GM12878 (cell line): ENCODE data around the gene NDUFB2. TPM values are rescaled to one million over a fixed set of nuclear protein-coding genes. Genes with fewer than 3 reads are reported as not detected.

Source experiments
- KAT2A ChIP-seq: conservative IDR thresholded peaks from 2 replicates; pipeline ENCODE4 v1.6.1; 2011; ENCODE audit warnings: low read depth, low read length; ENCODE audit not compliant: control insufficient read depth
- KDM1A ChIP-seq: fragments of 200-600 bp; sonication (generic); IDR thresholded peaks from 2 replicates; pipeline ENCODE4 v1.6.1; 2016; ENCODE audit warnings: borderline replicate concordance
- POU2F2 ChIP-seq: IDR thresholded peaks from 3 replicates; pipeline ENCODE4 v1.6.1; 2011; ENCODE audit warnings: low read depth, mild to moderate bottlenecking, low read length, borderline replicate concordance
- RBBP5 ChIP-seq: fragments of 200-600 bp; sonication (generic); conservative IDR thresholded peaks from 2 replicates; pipeline ENCODE4 v1.6.1; 2016
- ZBTB4 ChIP-seq: fragments of 450-650 bp; formaldehyde crosslinking; IDR thresholded peaks from 2 replicates; pipeline ENCODE4 v1.4.0; 2022; ENCODE audit warnings: mild to moderate bottlenecking, moderate library complexity
- ZBTB40 ChIP-seq: fragments of 450-650 bp; IDR thresholded peaks from 2 replicates; pipeline ENCODE4 v1.6.1; 2016; ENCODE audit warnings: mild to moderate bottlenecking, moderate library complexity, borderline replicate concordance
- polyA plus RNA-seq, 11 experiments: library from polyadenylated mRNA; depleted of rRNA in 4 of 11; unstranded in 6 of 11; stranded (reverse) in 5 of 11; fragments of >200 nt; fragmentation: Nextera tagmentation in 4 of 11; fragmentation: Illumina TruSeq in 1 of 11; extraction: Ambion mirVana in 4 of 11; extraction: Trizol in 1 of 11; gene quantifications; 1 replicate in 1 of 11; 2 replicates in 10 of 11; pipeline versions ENCODE4 v1.2.1 to v1.2.3, GENCODE V29; 2011 to 2016; ENCODE audit warnings: inconsistent platforms in 2 of 11, missing spikeins in 2 of 11, low read depth in 1 of 11
- total RNA-seq, 4 experiments: library from RNA; depleted of rRNA in 3 of 4; stranded (reverse); fragments of >200 nt in 3 of 4; fragmentation: Illumina TruSeq in 1 of 4; extraction: Trizol in 1 of 4; gene quantifications; 2 replicates each; pipeline versions ENCODE4 v1.2.1 to v1.2.3, GENCODE V29; 2013 to 2021

NDUFB2 gene
- total and polyA plus RNA-seq, 10 of the 15 experiments (the other 5 are each of a cell fraction or from before 2014, with no cell fraction given): 109 to 1,236 (median 323) TPM

- TF ChIP-seq ZBTB4 (CRISPR knock-in tag) (no peak), ZBTB40 (no peak), KAT2A (no peak), KDM1A (no peak), RBBP5 (no peak), POU2F2 (no peak)
Observed at GRCh38 chr7:140734729-140735128, 38.2 kb downstream of the NDUFB2 start (continued).
